GM18508 (cell line): ENCODE measurements around the gene PAQR9.
A peak's percentile ranks its signal among the peaks of the same experiment; 100 is the strongest.

ENCODE experiments used
- ATAC-seq: cut with Tn5 transposase; IDR thresholded peaks from one replicate; pipeline ENCODE4 v1.9.1; 2021; ENCODE audit warnings: moderate number of reproducible peaks; ENCODE audit not compliant: insufficient read depth, unreplicated experiment

PAQR9 gene

GRCh38 chr3:142952272-142953193 lies 10.9 kb downstream of the PAQR9 start:
- ATAC-seq, result no peak

GRCh38 chr3:142951794-142952193 lies 11.7 kb downstream of the PAQR9 start:
- ATAC-seq, result no peak

GRCh38 chr3:142950972-142951371 lies 12.5 kb downstream of the PAQR9 start:
- ATAC-seq, result no peak

- ATAC-seq, result no peak
Measured at GRCh38 chr3:142947799-142948575, 15.5 kb downstream of the PAQR9 start.

- ATAC-seq, result no peak
Measured at GRCh38 chr3:142947352-142947751, 16.1 kb downstream of the PAQR9 start.

- ATAC-seq, result no peak
Measured at GRCh38 chr3:142946861-142947260, 16.6 kb downstream of the PAQR9 start.

- no peak for ATAC-seq
Measured at GRCh38 chr3:142945023-142945422, 18.5 kb downstream of the PAQR9 start.

GRCh38 chr3:142944342-142944741 lies 19.1 kb downstream of the PAQR9 start:
- no peak for ATAC-seq

- no peak for ATAC-seq
Measured at GRCh38 chr3:142943870-142944269, 19.6 kb downstream of the PAQR9 start.

GRCh38 chr3:142943349-142943748 lies 20.1 kb downstream of the PAQR9 start:
- no peak for ATAC-seq

- ATAC-seq, result no peak
Measured at GRCh38 chr3:142941373-142942123, 21.9 kb downstream of the PAQR9 start.

- peak; percentile 56 for ATAC-seq
Measured at GRCh38 chr3:142940472-142940871, 23.0 kb downstream of the PAQR9 start.

- no peak for ATAC-seq
Measured at GRCh38 chr3:142940000-142940399, 23.5 kb downstream of the PAQR9 start.

- no peak for ATAC-seq
Measured at GRCh38 chr3:142935963-142936362, 27.5 kb downstream of the PAQR9 start.

- no peak for ATAC-seq
Measured at GRCh38 chr3:142934887-142935269, 28.6 kb downstream of the PAQR9 start.

- no peak for ATAC-seq
Measured at GRCh38 chr3:142934128-142934886, 29.2 kb downstream of the PAQR9 start.

- ATAC-seq, result no peak
Measured at GRCh38 chr3:142931222-142931621, 32.3 kb downstream of the PAQR9 start.

- no peak for ATAC-seq
Measured at GRCh38 chr3:142930463-142930862, 33.0 kb downstream of the PAQR9 start.

GRCh38 chr3:142929890-142930289 lies 33.6 kb downstream of the PAQR9 start:
- ATAC-seq, result no peak

- ATAC-seq, result peak; percentile 64
Measured at GRCh38 chr3:142929109-142929508, 34.4 kb downstream of the PAQR9 start.
